ENCODE data around the gene STARD7.

DNA sequence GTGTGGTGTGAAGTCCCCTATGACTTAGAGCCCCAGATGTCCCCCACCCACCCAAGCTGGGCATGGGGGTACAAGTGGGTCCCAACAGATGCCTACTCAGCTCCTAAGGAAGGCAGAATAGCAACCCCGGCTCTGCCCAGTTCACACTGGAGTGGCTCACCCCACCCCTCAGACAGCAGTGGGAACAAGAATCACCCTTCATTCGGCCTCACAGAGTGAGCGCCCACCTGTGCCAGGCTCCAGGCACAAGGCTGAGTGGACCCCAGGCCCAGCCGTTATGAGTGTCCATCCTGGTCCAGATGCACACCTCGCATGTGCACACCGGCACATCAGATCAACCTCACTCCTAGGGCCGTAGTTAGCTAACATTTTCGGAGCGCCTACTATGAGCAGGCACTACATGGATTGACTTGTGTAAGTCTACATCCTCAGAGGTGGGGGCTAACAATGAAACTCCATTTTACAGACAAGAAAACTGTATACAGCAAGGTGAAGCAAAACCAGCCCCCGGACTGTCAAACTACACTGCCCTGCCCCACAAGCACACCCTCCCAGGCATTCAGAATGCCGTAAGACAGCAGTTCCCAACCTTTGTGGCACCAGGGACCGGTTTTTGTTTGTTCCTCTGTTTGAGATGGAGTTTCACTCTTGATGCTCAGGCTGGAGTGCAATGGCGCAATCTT is 67.5 kb downstream of the STARD7 start:
- no peak for TF ChIP-seq CTCF (IDR thresholded peaks at IDR 0.05; ENCODE audit: low read length)
- TF ChIP-seq EZH2phosphoT487 (IDR thresholded peaks at IDR 0.05; ENCODE audit: low read length), result no peak
- no peak for TF ChIP-seq EZH2 (optimal IDR thresholded peaks at IDR 0.05; ENCODE audit: low read depth, low read length)

Data from MM.1S (cell line).